WTC11 (cell line): Measurements from ENCODE around the gene VWA8. TPM values are rescaled to one million over a fixed set of nuclear protein-coding genes. Genes with fewer than 3 reads are reported as not detected.

Experiments
- ATAC-seq: fragments of 200-7000 bp; cut with Tn5 transposase; 2 replicates; pipeline ENCODE4 v1.10.0; 2021; ENCODE audit warnings: mild to moderate bottlenecking, moderate library complexity
- CTCF ChIA-PET: fragments of 300-600 bp; sonication (Branson Sonifier 250); formaldehyde crosslinking; loops from one replicate; lab custom pipeline; 2021; ENCODE audit warnings: antibody characterized with exemption; lab: Charles Lee
- POLR2A ChIA-PET: fragments of 350-600 bp; sonication (Branson Sonifier 250); formaldehyde crosslinking; loops from one replicate; lab custom pipeline; 2021; ENCODE audit warnings: antibody characterized with exemption; lab: Charles Lee
- DNase-seq: peaks from one replicate; pipeline ENCODE4 v3.0.0; 2021; ENCODE audit warnings: low spot score
- H3K27ac Mint-ChIP-seq: 2 replicates; pipeline ENCODE4 v1.8.0; 2021; ENCODE audit warnings: mixed read lengths
- H3K27me3 Mint-ChIP-seq: 2 replicates; pipeline ENCODE4 v1.8.0; 2021; ENCODE audit warnings: low read depth, mild to moderate bottlenecking, moderate library complexity, mixed read lengths
- H3K36me3 Mint-ChIP-seq: 2 replicates; pipeline ENCODE4 v1.8.0; 2021; ENCODE audit warnings: mixed read lengths
- H3K4me1 Mint-ChIP-seq: 2 replicates; pipeline ENCODE4 v1.8.0; 2022; ENCODE audit warnings: mixed read lengths
- H3K4me3 Mint-ChIP-seq: 2 replicates; pipeline ENCODE4 v1.8.0; 2021; ENCODE audit warnings: mild to moderate bottlenecking, moderate library complexity, mixed read lengths
- H3K9me3 Mint-ChIP-seq: 2 replicates; pipeline ENCODE4 v1.8.0; 2021; ENCODE audit warnings: mixed read lengths
- AFF4 ChIP-seq: sonication (generic); formaldehyde crosslinking; IDR thresholded peaks from 2 replicates; pipeline ENCODE4 v1.8.1; 2023; ENCODE audit warnings: mild to moderate bottlenecking, missing genetic modification reagents, borderline replicate concordance
- ATF2 ChIP-seq: sonication (generic); formaldehyde crosslinking; IDR thresholded peaks from 2 replicates; pipeline ENCODE4 v1.8.1; 2022; ENCODE audit warnings: low read depth, missing genetic modification reagents, borderline replicate concordance
- CBFB ChIP-seq: sonication (generic); formaldehyde crosslinking; IDR thresholded peaks from 2 replicates; pipeline ENCODE4 v1.8.1; 2022; ENCODE audit warnings: mild to moderate bottlenecking, low read depth, missing genetic modification reagents
- CREB1 ChIP-seq: sonication (generic); formaldehyde crosslinking; IDR thresholded peaks from 2 replicates; pipeline ENCODE4 v1.8.0; 2023; ENCODE audit warnings: mild to moderate bottlenecking, missing genetic modification reagents
- E2F4 ChIP-seq: sonication (generic); formaldehyde crosslinking; IDR thresholded peaks from 2 replicates; pipeline ENCODE4 v1.8.1; 2022; ENCODE audit warnings: low read depth, mild to moderate bottlenecking, moderate library complexity, missing genetic modification reagents, borderline replicate concordance
- EMX1 ChIP-seq: fragments of 250-450 bp; sonication (Bioruptor Pico); IDR thresholded peaks from 2 replicates; pipeline ENCODE4 v1.8.0; 2021; ENCODE audit warnings: mild to moderate bottlenecking
- FOXJ3 ChIP-seq: sonication (generic); formaldehyde crosslinking; IDR thresholded peaks from 2 replicates; pipeline ENCODE4 v1.9.0; 2021; ENCODE audit warnings: missing genetic modification reagents, mild to moderate bottlenecking, borderline replicate concordance
- GTF2I ChIP-seq: fragments of 250-450 bp; sonication (Bioruptor Pico); conservative IDR thresholded peaks from 2 replicates; pipeline ENCODE4 v1.4.0; 2021; ENCODE audit warnings: mild to moderate bottlenecking
- HMGA2 ChIP-seq: fragments of 250-450 bp; sonication (Bioruptor Pico); IDR thresholded peaks from 2 replicates; pipeline ENCODE4 v1.4.0; 2021; ENCODE audit warnings: mild to moderate bottlenecking, moderate library complexity
- MXD4 ChIP-seq: fragments of 250-450 bp; sonication (Bioruptor Pico); IDR thresholded peaks from 2 replicates; pipeline ENCODE4 v1.8.0; 2021; ENCODE audit warnings: mild to moderate bottlenecking, moderate library complexity, borderline replicate concordance
- MYBL2 ChIP-seq: sonication (generic); formaldehyde crosslinking; IDR thresholded peaks from 2 replicates; pipeline ENCODE4 v1.8.1; 2023; ENCODE audit warnings: mild to moderate bottlenecking, moderate library complexity, missing genetic modification reagents
- OVOL2 ChIP-seq: fragments of 250-450 bp; sonication (Bioruptor Pico); IDR thresholded peaks from 2 replicates; pipeline ENCODE4 v1.9.0; 2021; ENCODE audit warnings: mild to moderate bottlenecking, borderline replicate concordance
- RELA ChIP-seq: sonication (generic); formaldehyde crosslinking; IDR thresholded peaks from 2 replicates; pipeline ENCODE4 v1.8.1; 2022; ENCODE audit warnings: missing genetic modification reagents, mild to moderate bottlenecking, borderline replicate concordance
- TCF7 ChIP-seq: sonication (generic); formaldehyde crosslinking; IDR thresholded peaks from 2 replicates; pipeline ENCODE4 v1.8.0; 2022; ENCODE audit warnings: mild to moderate bottlenecking, low read depth, missing genetic modification reagents, moderate library complexity
- USF1 ChIP-seq: sonication (generic); formaldehyde crosslinking; IDR thresholded peaks from 2 replicates; pipeline ENCODE4 v1.8.0; 2022; ENCODE audit warnings: mild to moderate bottlenecking, missing genetic modification reagents
- USF2 ChIP-seq: sonication (generic); formaldehyde crosslinking; IDR thresholded peaks from 2 replicates; pipeline ENCODE4 v1.8.1; 2023; ENCODE audit warnings: mild to moderate bottlenecking, missing genetic modification reagents, moderate library complexity
- ZMAT4 ChIP-seq: fragments of 250-450 bp; sonication (Bioruptor Pico); IDR thresholded peaks from 2 replicates; pipeline ENCODE4 v1.9.0; 2021; ENCODE audit warnings: mild to moderate bottlenecking
- ZNF263 ChIP-seq: sonication (generic); formaldehyde crosslinking; IDR thresholded peaks from 2 replicates; pipeline ENCODE4 v1.8.1; 2022; ENCODE audit warnings: low read depth, mild to moderate bottlenecking, moderate library complexity, missing genetic modification reagents
- ZNF317 ChIP-seq: sonication (generic); formaldehyde crosslinking; IDR thresholded peaks from 2 replicates; pipeline ENCODE4 v1.8.1; 2023; ENCODE audit warnings: low read depth, mild to moderate bottlenecking, moderate library complexity, missing genetic modification reagents, borderline replicate concordance
- total RNA-seq: library from RNA; stranded (reverse); gene quantifications from 3 replicates; pipeline ENCODE4 v1.2.3, GENCODE V29; 2021

VWA8 gene
- total RNA-seq, 1 experiment from 2014 or later = 19.9 TPM

- no peaks in the 10 kb centered on the region for H3K36me3 Mint-ChIP-seq
- no peak for ATAC-seq
- H3K27me3 Mint-ChIP-seq = no peaks in the 10 kb centered on the region
- no peak overlapping the region for H3K27ac Mint-ChIP-seq
- H3K4me1 Mint-ChIP-seq = no peaks in the 10 kb centered on the region
- no peak overlapping the region for H3K4me3 Mint-ChIP-seq
- TF ChIP-seq CREB1 (CRISPR knock-in tag) = no peak
- TF ChIP-seq OVOL2 (CRISPR knock-in tag) = no peak
- TF ChIP-seq MXD4 (CRISPR knock-in tag) = no peak
- no peak for TF ChIP-seq USF1 (CRISPR knock-in tag)
- TF ChIP-seq GTF2I (CRISPR knock-in tag) = no peak
- TF ChIP-seq RELA (CRISPR knock-in tag) = no peak
- TF ChIP-seq EMX1 (CRISPR knock-in tag) = no peak
- TF ChIP-seq USF2 (CRISPR knock-in tag) = no peak
- TF ChIP-seq ZNF263 = no peak
- TF ChIP-seq ZMAT4 (CRISPR knock-in tag) = no peak
- TF ChIP-seq ATF2 (CRISPR knock-in tag) = no peak
- TF ChIP-seq E2F4 (CRISPR knock-in tag) = no peak
- TF ChIP-seq HMGA2 (CRISPR knock-in tag) = no peak
- TF ChIP-seq ZNF317 (CRISPR knock-in tag) = no peak
- no peak for TF ChIP-seq AFF4
- TF ChIP-seq CBFB (CRISPR knock-in tag) = no peak
- TF ChIP-seq MYBL2 = no peak
- TF ChIP-seq TCF7 (CRISPR knock-in tag) = no peak
- no peak for TF ChIP-seq FOXJ3 (CRISPR knock-in tag)
- CTCF ChIA-PET = no interaction called here
- H3K9me3 Mint-ChIP-seq = no peaks in the 10 kb centered on the region
- POLR2A ChIA-PET = no interaction called here
- no peak for DNase-seq
These were observed 406.1 kb downstream of the VWA8 start for GRCh38 chr13:41554626-41555386.
